T-cell (primary cell): Measurements from ENCODE around the gene CELF1. TPM values are rescaled to one million over a fixed set of nuclear protein-coding genes. Genes with fewer than 3 reads are reported as not detected.
A peak's percentile ranks its signal among the peaks of the same experiment; 100 is the strongest.

ENCODE experiments used
- ATAC-seq, 4 experiments: fragments of 200-7000 bp in 3 of 4; fragments of 150-1000 bp in 1 of 4; cut with Tn5 transposase; replicated peaks in 1 of 4; 1 replicate in 3 of 4; 2 replicates in 1 of 4; pipeline ENCODE4 v1.10.0; 2021; ENCODE audit warnings: moderate library complexity in 3 of 4, mild to moderate bottlenecking in 2 of 4, moderate number of reproducible peaks in 1 of 4
- CTCF ChIA-PET, 2 donors: fragments of 300-600 bp; sonication (Branson Sonifier 250); formaldehyde crosslinking; loops; one replicate each; lab custom pipeline; 2022; ENCODE audit warnings: antibody characterized with exemption in 2 of 2; lab: Charles Lee
- POLR2A ChIA-PET, 2 donors: fragments of 300-600 bp; sonication (Branson Sonifier 250); formaldehyde crosslinking; loops; one replicate each; lab custom pipeline; 2022; ENCODE audit warnings: antibody characterized with exemption in 2 of 2; lab: Charles Lee
- DNase-seq, 35 experiments: peaks; one replicate each; pipeline versions ENCODE4 v3.0.0 to v3.0.0-alpha.2; 2013 to 2023
- H3K27ac ChIP-seq: one replicate; pipeline ENCODE4 v1.5.1; 2013; ENCODE audit warnings: low read length
- H3K27me3 ChIP-seq, 2 experiments: replicated peaks in 1 of 2; 1 replicate in 1 of 2; 2 replicates in 1 of 2; pipeline versions ENCODE4 v1.6.1 to v1.7.0; 2013; ENCODE audit warnings: low read length in 1 of 2, mixed read lengths in 1 of 2; ENCODE audit not compliant: control insufficient read depth in 2 of 2, insufficient read depth in 2 of 2; ENCODE audit errors: extremely low read depth in 1 of 2
- H3K36me3 ChIP-seq, 2 donors: 1 replicate in 1 of 2; 2 replicates in 1 of 2; pipeline versions ENCODE4 v1.6.1 to v1.7.0; 2013; ENCODE audit warnings: low read length in 1 of 2; ENCODE audit not compliant: control insufficient read depth in 2 of 2, insufficient read depth in 1 of 2; ENCODE audit errors: extremely low read depth in 1 of 2
- H3K4me1 ChIP-seq, 2 experiments: 1 replicate in 1 of 2; 2 replicates in 1 of 2; pipeline versions ENCODE4 v1.6.1 to v1.7.0; 2013; ENCODE audit warnings: low read length in 2 of 2, mixed read lengths in 1 of 2; ENCODE audit not compliant: insufficient read depth in 2 of 2, control insufficient read depth in 1 of 2; ENCODE audit errors: extremely low read depth in 1 of 2
- H3K4me3 ChIP-seq, 2 donors: 1 replicate in 1 of 2; 2 replicates in 1 of 2; pipeline versions ENCODE4 v1.5.1 to v1.7.0; 2013; ENCODE audit warnings: mild to moderate bottlenecking in 2 of 2, low read length in 1 of 2, moderate library complexity in 1 of 2; ENCODE audit not compliant: control insufficient read depth in 1 of 2; ENCODE audit errors: extremely low read depth in 1 of 2
- H3K9me3 ChIP-seq: 2 replicates; pipeline ENCODE4 v1.7.0; 2013
- H3K27ac Mint-ChIP-seq, 2 donors: one replicate each; pipeline ENCODE4 v1.8.0; 2020 to 2021; ENCODE audit warnings: mild to moderate bottlenecking in 2 of 2, mixed read lengths in 2 of 2
- H3K27me3 Mint-ChIP-seq, 2 donors: one replicate each; pipeline ENCODE4 v1.8.0; 2021 to 2022; ENCODE audit warnings: mixed read lengths in 2 of 2
- H3K36me3 Mint-ChIP-seq: one replicate; pipeline ENCODE4 v1.8.0; 2021; ENCODE audit warnings: mixed read lengths
- H3K4me1 Mint-ChIP-seq, 3 donors: one replicate each; pipeline ENCODE4 v1.8.0; 2020 to 2022; ENCODE audit warnings: mixed read lengths in 3 of 3, mild to moderate bottlenecking in 1 of 3
- H3K4me3 Mint-ChIP-seq, 3 donors: one replicate each; pipeline ENCODE4 v1.8.0; 2020 to 2022; ENCODE audit warnings: mild to moderate bottlenecking in 3 of 3, mixed read lengths in 3 of 3, moderate library complexity in 3 of 3
- H3K9me3 Mint-ChIP-seq, 3 donors: one replicate each; pipeline ENCODE4 v1.8.0; 2020 to 2022; ENCODE audit warnings: mixed read lengths in 3 of 3
- WGBS: methylation state at CpG from one replicate; pipeline ENCODE4 v1.1.5; 2013; ENCODE audit warnings: missing lambda C conversion rate; ENCODE audit not compliant: insufficient coverage; 5-methylcytosine and 5-hydroxymethylcytosine counted together
- total RNA-seq, 35 experiments: library from RNA in 6 of 35; stranded (reverse) in 6 of 35; fragments of 120-200 nt in 1 of 35; gene quantifications; one replicate each; pipeline versions ENCODE4 v1.2.1 to v1.2.4 and lab custom pipeline; 2013 to 2026

CELF1 gene
- total RNA-seq, 5 donors from 2014 or later (not counting 1 experiment from before 2014, with no cell fraction given): 109 to 124 (median 123) TPM

DNA sequence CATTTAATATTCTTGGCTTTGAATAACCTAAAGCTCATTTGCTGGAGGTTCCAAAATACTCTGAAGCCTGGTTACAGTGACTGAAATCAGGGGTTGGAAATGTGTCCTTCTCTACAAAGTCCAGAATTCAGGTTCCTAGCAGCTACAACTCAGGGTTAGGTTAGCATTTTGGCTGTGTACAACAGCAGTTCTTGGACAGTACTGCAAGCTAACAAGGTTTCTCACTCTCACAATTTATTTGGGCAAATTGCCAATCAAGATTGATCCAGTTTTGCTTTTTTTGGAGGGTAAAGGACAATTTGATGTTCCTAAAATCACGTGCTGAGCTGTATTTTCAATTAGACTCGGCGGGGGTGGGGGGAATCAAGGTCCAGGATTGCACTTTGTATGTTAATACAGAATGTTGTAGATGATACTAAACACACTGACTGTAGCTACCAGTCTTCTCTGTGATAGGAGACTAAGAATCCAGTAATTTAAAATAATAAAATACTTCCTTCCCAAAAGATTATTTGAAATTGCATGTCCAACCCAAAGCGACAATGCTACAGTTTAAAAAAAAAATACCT is 54.3 kb downstream of the CELF1 start:
- WGBS: no CpG with 5 or more reads among the region's 4 CpGs
- Mint-ChIP-seq H3K27ac (peak overlapping the region in 1 of 2 donors; percentile 13), H3K36me3 (peaks cover 19% of the 10 kb centered on the region), H3K27me3 (no peaks in the 10 kb centered on the region), H3K4me3 (no peak overlapping the region), H3K4me1 (peaks cover 51 to 54% (median 51%) of the 10 kb centered on the region in 3 donors), H3K9me3 (no peaks in the 10 kb centered on the region)
- DNase-seq (no peak), ATAC-seq (no peak)
- Histone ChIP-seq H3K27ac (no peak overlapping the region), H3K27me3 (no peaks in the 10 kb centered on the region), H3K36me3 (peaks cover 5 to 48% of the 10 kb centered on the region in 2 donors), H3K4me1 (peaks cover 2 to 5% of the 10 kb centered on the region in 2 experiments), H3K9me3 (no peaks in the 10 kb centered on the region), H3K4me3 (no peak overlapping the region)
- POLR2A ChIA-PET: interaction anchor here (0.6 kb wide), 3 partner anchors 17 to 56 kb away, joined by 3 read pairs; no protein-coding TSS in a partner anchor
- CTCF ChIA-PET: interaction anchor here in 1 of 2 donors (0.5 kb wide), 1 partner anchor 40 kb away, joined by 3 read pairs; no protein-coding TSS in a partner anchor

DNA sequence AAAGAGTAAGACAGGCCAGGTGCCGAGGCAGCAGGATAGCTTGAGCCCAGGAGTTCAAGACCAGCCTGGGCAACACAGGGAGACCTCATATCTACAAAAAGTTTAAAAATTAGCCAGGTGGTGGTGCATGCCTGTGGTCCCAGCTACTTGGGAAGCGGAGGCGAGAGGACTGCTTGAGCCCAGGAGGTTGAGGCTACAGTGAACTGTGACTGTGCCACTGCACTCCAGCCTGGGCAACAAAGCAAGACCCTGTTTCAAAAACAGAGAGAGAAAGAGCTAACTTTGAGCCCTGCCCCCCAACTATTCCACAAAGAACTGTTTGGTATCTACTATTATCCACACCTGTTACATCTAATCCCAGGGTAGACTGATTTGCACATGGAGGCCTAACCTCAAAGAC is 54.8 kb downstream of the CELF1 start:
- H3K4me1 ChIP-seq: peaks cover 2 to 5% of the 10 kb centered on the region in 2 experiments
- H3K4me3 ChIP-seq: no peak overlapping the region
- H3K4me1 Mint-ChIP-seq: peaks cover 46 to 52% (median 49%) of the 10 kb centered on the region in 3 donors
- no peak overlapping the region for H3K4me3 Mint-ChIP-seq
- ChIA-PET CTCF (no interaction called here), POLR2A (interaction anchor here in 1 of 2 donors (0.6 to 1.0 kb wide), 2 partner anchors 27 to 268 kb away, joined by 3 read pairs; no protein-coding TSS in a partner anchor)
- DNase-seq (no peak), ATAC-seq (no peak)
- no peaks in the 10 kb centered on the region for H3K27me3 ChIP-seq
- H3K9me3 ChIP-seq: no peaks in the 10 kb centered on the region
- H3K27me3 Mint-ChIP-seq: no peaks in the 10 kb centered on the region
- H3K9me3 Mint-ChIP-seq: no peaks in the 10 kb centered on the region
- no peak overlapping the region for H3K27ac ChIP-seq
- H3K36me3 Mint-ChIP-seq: peaks cover 19% of the 10 kb centered on the region
- H3K36me3 ChIP-seq: peaks cover 5 to 53% of the 10 kb centered on the region in 2 donors
- H3K27ac Mint-ChIP-seq: peak overlapping the region in 1 of 2 donors; percentile 34
- 100% methylated on average over 3 of the region's 3 CpGs for WGBS

DNA sequence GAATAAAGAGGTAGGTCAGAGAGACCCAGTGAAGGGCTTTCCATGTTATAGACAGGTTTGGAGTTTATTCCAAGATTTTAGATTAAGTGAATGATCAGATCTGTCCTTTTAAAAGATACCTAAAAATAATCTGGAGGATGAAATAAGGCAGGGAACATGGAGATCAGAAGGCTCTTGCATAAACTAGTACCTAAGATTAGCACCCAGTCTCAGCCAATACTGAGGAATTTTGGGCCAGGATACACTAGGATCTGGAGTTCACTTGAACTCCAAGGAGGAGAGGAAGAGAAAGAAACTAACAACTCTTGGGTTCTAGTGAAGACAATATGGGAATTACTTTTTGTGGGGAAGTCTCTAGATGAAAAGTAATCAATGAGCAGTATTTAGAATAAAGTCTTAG is 56.1 kb downstream of the CELF1 start:
- Mint-ChIP-seq H3K36me3 (peaks cover 19% of the 10 kb centered on the region), H3K27me3 (no peaks in the 10 kb centered on the region), H3K9me3 (no peaks in the 10 kb centered on the region), H3K4me1 (peaks cover 41 to 45% (median 44%) of the 10 kb centered on the region in 3 donors), H3K4me3 (no peak overlapping the region), H3K27ac (no peak overlapping the region)
- DNase-seq (no peak), ATAC-seq (no peak)
- no peaks in the 10 kb centered on the region for H3K27me3 ChIP-seq
- peaks cover 2 to 5% of the 10 kb centered on the region in 2 experiments for H3K4me1 ChIP-seq
- peaks cover 9 to 53% of the 10 kb centered on the region in 2 donors for H3K36me3 ChIP-seq
- H3K27ac ChIP-seq: no peak overlapping the region
- no peaks in the 10 kb centered on the region for H3K9me3 ChIP-seq
- ChIA-PET CTCF (no interaction called here), POLR2A (interaction anchor here in 1 of 2 donors (0.7 kb wide), 1 partner anchor 64 kb away, joined by 3 read pairs; no protein-coding TSS in a partner anchor)
- H3K4me3 ChIP-seq: no peak overlapping the region

DNA sequence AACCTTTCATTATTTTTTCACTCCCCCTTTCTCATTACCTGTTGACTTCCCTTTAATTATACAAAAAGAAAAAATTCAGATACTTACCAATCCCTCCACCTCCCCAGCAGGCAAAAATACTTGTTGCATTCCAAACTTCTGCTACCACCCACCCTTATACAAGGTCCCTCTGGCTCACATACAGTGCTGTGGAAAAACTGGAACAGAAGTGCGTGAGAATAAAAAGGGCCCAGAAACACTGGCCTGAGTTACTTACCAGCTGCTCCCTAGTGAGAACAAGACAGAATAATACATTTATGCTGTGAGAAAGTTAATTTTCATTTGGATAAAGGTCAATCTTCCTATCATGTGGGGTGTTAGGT is 57.1 kb downstream of the CELF1 start:
- Mint-ChIP-seq H3K36me3 (peaks cover 19% of the 10 kb centered on the region), H3K27me3 (no peaks in the 10 kb centered on the region), H3K4me1 (peaks cover 37 to 42% (median 41%) of the 10 kb centered on the region in 3 donors), H3K4me3 (no peak overlapping the region), H3K9me3 (no peaks in the 10 kb centered on the region), H3K27ac (no peak overlapping the region)
- Histone ChIP-seq H3K4me1 (peaks cover 2 to 5% of the 10 kb centered on the region in 2 experiments), H3K27me3 (no peaks in the 10 kb centered on the region), H3K36me3 (peaks cover 9 to 49% of the 10 kb centered on the region in 2 donors), H3K4me3 (no peak overlapping the region), H3K27ac (no peak overlapping the region), H3K9me3 (no peaks in the 10 kb centered on the region)
- DNase-seq (no peak), ATAC-seq (no peak)
- ChIA-PET POLR2A (interaction anchor here in 1 of 2 donors (1.0 kb wide), 1 partner anchor 42 kb away, joined by 3 read pairs; no protein-coding TSS in a partner anchor), CTCF (interaction anchor here in 1 of 2 donors (1.1 kb wide), 1 partner anchor 41 kb away, joined by 6 read pairs; no protein-coding TSS in a partner anchor)
- WGBS: no CpG with 5 or more reads among the region's 1 CpG

DNA sequence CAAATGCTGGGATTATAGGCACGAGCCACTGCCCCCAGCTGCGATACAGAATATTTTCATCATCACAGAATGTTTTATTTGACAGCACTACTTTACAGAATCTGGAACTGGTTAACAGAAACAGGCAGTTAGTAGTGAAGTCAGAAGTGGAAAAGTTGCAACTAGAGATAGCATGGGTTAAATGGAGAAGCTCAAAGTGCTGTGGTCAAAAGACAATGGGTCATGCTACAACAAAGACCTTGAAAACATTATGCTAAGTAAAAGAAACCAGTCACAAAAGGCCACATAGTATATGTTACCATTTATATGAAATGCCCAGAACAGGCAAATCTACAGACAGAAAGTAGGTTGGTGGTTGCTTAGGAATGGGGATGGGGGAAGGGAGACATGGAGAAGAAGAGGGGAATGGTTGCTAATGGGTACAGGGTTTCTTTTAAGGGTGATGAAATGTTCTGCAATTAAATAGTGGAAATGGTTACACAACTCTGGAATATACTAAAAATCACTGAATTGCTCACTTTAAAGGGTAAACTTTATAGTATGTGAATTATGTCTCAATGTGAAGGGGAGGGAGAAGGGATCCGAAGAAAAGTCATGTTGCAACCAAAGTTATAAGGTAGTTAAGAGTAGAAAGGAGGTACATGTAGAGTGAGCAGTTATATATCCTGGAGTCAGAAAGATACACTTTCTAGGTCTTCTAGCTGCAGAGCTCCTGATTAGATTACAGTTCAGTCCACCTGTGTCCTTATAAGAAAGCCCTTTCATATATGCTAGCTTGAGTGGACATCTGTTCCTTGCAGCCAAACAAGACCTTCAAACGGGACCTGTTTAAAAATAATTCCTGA is 57.7 kb downstream of the CELF1 start:
- H3K36me3 ChIP-seq: peaks cover 9 to 49% of the 10 kb centered on the region in 2 donors
- POLR2A ChIA-PET: interaction anchor here in 1 of 2 donors (1.0 kb wide), 1 partner anchor 42 kb away, joined by 3 read pairs; no protein-coding TSS in a partner anchor
- H3K4me1 ChIP-seq: peaks cover 2 to 5% of the 10 kb centered on the region in 2 experiments
- no peaks in the 10 kb centered on the region for H3K27me3 ChIP-seq
- Mint-ChIP-seq H3K36me3 (peaks cover 14% of the 10 kb centered on the region), H3K4me3 (no peak overlapping the region), H3K9me3 (no peaks in the 10 kb centered on the region), H3K4me1 (peaks cover 31 to 37% (median 35%) of the 10 kb centered on the region in 3 donors), H3K27ac (no peak overlapping the region), H3K27me3 (no peaks in the 10 kb centered on the region)
- H3K9me3 ChIP-seq: no peaks in the 10 kb centered on the region
- WGBS: 93% methylated on average over 2 of the region's 4 CpGs
- no peak overlapping the region for H3K4me3 ChIP-seq
- ATAC-seq (no peak), DNase-seq (no peak)
- no peak overlapping the region for H3K27ac ChIP-seq
- CTCF ChIA-PET: interaction anchor here in 1 of 2 donors (1.1 kb wide), 1 partner anchor 41 kb away, joined by 6 read pairs; no protein-coding TSS in a partner anchor

DNA sequence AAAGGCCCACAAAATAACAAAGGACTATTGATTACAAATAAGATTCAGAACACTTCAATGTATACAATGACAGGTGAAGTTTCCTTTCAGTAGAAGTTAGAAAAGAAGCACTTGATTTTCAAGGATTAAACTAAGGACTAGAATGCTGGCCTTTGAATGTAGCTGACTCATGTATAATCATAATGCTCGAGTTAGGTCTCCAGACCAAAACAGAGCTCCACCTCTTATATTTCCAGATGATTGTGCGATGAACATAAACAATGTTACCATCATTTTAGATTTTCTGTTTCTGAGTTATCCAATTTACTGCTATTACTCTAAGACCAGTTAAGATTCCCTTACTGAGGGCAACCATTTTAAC is 63.6 kb downstream of the CELF1 start:
- Histone ChIP-seq H3K27me3 (no peaks in the 10 kb centered on the region), H3K4me1 (no peaks in the 10 kb centered on the region), H3K4me3 (no peak overlapping the region), H3K36me3 (peaks cover 3 to 51% of the 10 kb centered on the region in 2 donors), H3K9me3 (no peaks in the 10 kb centered on the region), H3K27ac (no peak overlapping the region)
- Mint-ChIP-seq H3K9me3 (no peaks in the 10 kb centered on the region), H3K36me3 (peaks cover 29% of the 10 kb centered on the region), H3K4me3 (no peak overlapping the region), H3K27me3 (no peaks in the 10 kb centered on the region), H3K4me1 (peaks cover 13 to 20% (median 14%) of the 10 kb centered on the region in 3 donors), H3K27ac (peak overlapping the region in 1 of 2 donors; percentile 68)
- ChIA-PET CTCF (no interaction called here), POLR2A (no interaction called here)
- DNase-seq: no peak
- ATAC-seq: no peak
- 100% methylated on average over 1 of the region's 2 CpGs for WGBS
